HEK293 (cell line): ENCODE data around the gene SORBS2.

ENCODE experiments used
- CTCF ChIA-PET: fragments of 350-600 bp; formaldehyde crosslinking; extraction: SDS; loops from one replicate; lab custom pipeline; 2021; ENCODE audit warnings: antibody characterized with exemption; lab: Yijun Ruan, JAX
- POLR2A ChIA-PET: fragments of 300-600 bp; formaldehyde crosslinking; extraction: SDS; loops from one replicate; lab custom pipeline; 2020; ENCODE audit warnings: antibody characterized with exemption, inconsistent platforms; lab: Yijun Ruan, JAX
- H3K27ac ChIP-seq: fragments of 200-500 bp; sonication (Bioruptor generic); 2 replicates; pipeline ENCODE4 v1.5.1; 2014; ENCODE audit warnings: low read depth, low read length, control low read depth, inconsistent platforms; ENCODE audit errors: extremely low read depth
- H3K36me3 ChIP-seq, 2 experiments: fragments of 200-500 bp in 1 of 2; sonication (Bioruptor generic) in 1 of 2; 1 replicate in 1 of 2; 2 replicates in 1 of 2; pipeline ENCODE4 v1.5.1; 2014 to 2017; ENCODE audit warnings: inconsistent platforms in 2 of 2, low read length in 2 of 2; ENCODE audit not compliant: control insufficient read depth in 2 of 2, insufficient read depth in 1 of 2
- H3K4me1 ChIP-seq: fragments of 200-500 bp; sonication (Bioruptor generic); 2 replicates; pipeline ENCODE4 v1.5.1; 2014; ENCODE audit warnings: mild to moderate bottlenecking, low read length, inconsistent platforms; ENCODE audit not compliant: control insufficient read depth, insufficient read depth
- H3K4me3 ChIP-seq: 2 replicates; pipeline ENCODE4 v1.5.1; 2011; ENCODE audit warnings: low read depth, mild to moderate bottlenecking, control low read depth, low read length, moderate library complexity
- H3K9me3 ChIP-seq: fragments of 200-500 bp; sonication (Bioruptor generic); 2 replicates; pipeline ENCODE4 v1.5.1; 2014; ENCODE audit warnings: low read depth, low read length, inconsistent platforms; ENCODE audit not compliant: control insufficient read depth, insufficient read depth
- KLF10 ChIP-seq: fragments of 450-650 bp; IDR thresholded peaks from 2 replicates; pipeline ENCODE4 v1.5.1; 2018; ENCODE audit warnings: missing biosample characterization, mild to moderate bottlenecking, missing genetic modification characterization
- KLF9 ChIP-seq: fragments of 450-650 bp; formaldehyde crosslinking; IDR thresholded peaks from 2 replicates; pipeline ENCODE4 v1.5.1; 2016; ENCODE audit warnings: missing biosample characterization, missing genetic modification characterization, low read depth
- PRDM1 ChIP-seq: fragments of 450-650 bp; formaldehyde crosslinking; IDR thresholded peaks from 2 replicates; pipeline ENCODE4; 2016; ENCODE audit warnings: missing biosample characterization, missing genetic modification characterization
- ZBTB1 ChIP-seq: fragments of 450-650 bp; formaldehyde crosslinking; IDR thresholded peaks from 2 replicates; pipeline ENCODE4 v1.5.1; 2016; ENCODE audit warnings: missing biosample characterization, missing genetic modification characterization
- ZBTB7A ChIP-seq: fragments of 450-650 bp; formaldehyde crosslinking; IDR thresholded peaks from 2 replicates; pipeline ENCODE4 v1.5.1; 2016; ENCODE audit warnings: low read depth, missing biosample characterization, missing genetic modification characterization
- ZFP3 ChIP-seq: fragments of 450-650 bp; formaldehyde crosslinking; IDR thresholded peaks from 2 replicates; pipeline ENCODE4 v1.5.1; 2016; ENCODE audit warnings: low read depth, missing biosample characterization, missing genetic modification characterization
- ZNF350 ChIP-seq: fragments of 450-650 bp; formaldehyde crosslinking; IDR thresholded peaks from 2 replicates; pipeline ENCODE4 v1.5.0; 2017; ENCODE audit warnings: missing biosample characterization, mild to moderate bottlenecking, missing genetic modification characterization
- ZNF660 ChIP-seq: fragments of 450-650 bp; IDR thresholded peaks from 2 replicates; pipeline ENCODE4 v1.5.1; 2018; ENCODE audit warnings: missing biosample characterization, mild to moderate bottlenecking, missing genetic modification characterization
- ZNF670 ChIP-seq: fragments of 450-650 bp; formaldehyde crosslinking; IDR thresholded peaks from 2 replicates; pipeline ENCODE4 v1.5.1; 2016; ENCODE audit warnings: missing biosample characterization, missing genetic modification characterization, low read depth
- ZNF785 ChIP-seq: fragments of 450-650 bp; formaldehyde crosslinking; IDR thresholded peaks from 2 replicates; pipeline ENCODE4 v1.5.1; 2016; ENCODE audit warnings: missing biosample characterization, missing genetic modification characterization
- TF ChIP-seq, protein P1 (sequence below): fragments of 450-650 bp; formaldehyde crosslinking; IDR thresholded peaks from 2 replicates; pipeline ENCODE4 v1.5.1; 2016; ENCODE audit warnings: missing biosample characterization, missing genetic modification characterization
- TF ChIP-seq, protein P2 (sequence below): fragments of 450-650 bp; formaldehyde crosslinking; IDR thresholded peaks from 2 replicates; pipeline ENCODE4 v1.5.1; 2017; ENCODE audit warnings: missing biosample characterization, missing genetic modification characterization
- TF ChIP-seq, protein P3 (sequence below): fragments of 450-650 bp; formaldehyde crosslinking; conservative IDR thresholded peaks from 2 replicates; pipeline ENCODE4 v1.5.1; 2016; ENCODE audit warnings: low read depth, missing biosample characterization, missing genetic modification characterization
- TF ChIP-seq, protein P4 (sequence below): IDR thresholded peaks from 2 replicates; pipeline ENCODE4 v1.6.1; 2011; ENCODE audit warnings: mild to moderate bottlenecking, low read depth, low read length, borderline replicate concordance
- TF ChIP-seq, protein P5 (sequence below): fragments of 450-650 bp; formaldehyde crosslinking; IDR thresholded peaks from 2 replicates; pipeline ENCODE4 v1.5.1; 2016; ENCODE audit warnings: missing biosample characterization, missing genetic modification characterization, borderline replicate concordance

Gene SORBS2

DNA sequence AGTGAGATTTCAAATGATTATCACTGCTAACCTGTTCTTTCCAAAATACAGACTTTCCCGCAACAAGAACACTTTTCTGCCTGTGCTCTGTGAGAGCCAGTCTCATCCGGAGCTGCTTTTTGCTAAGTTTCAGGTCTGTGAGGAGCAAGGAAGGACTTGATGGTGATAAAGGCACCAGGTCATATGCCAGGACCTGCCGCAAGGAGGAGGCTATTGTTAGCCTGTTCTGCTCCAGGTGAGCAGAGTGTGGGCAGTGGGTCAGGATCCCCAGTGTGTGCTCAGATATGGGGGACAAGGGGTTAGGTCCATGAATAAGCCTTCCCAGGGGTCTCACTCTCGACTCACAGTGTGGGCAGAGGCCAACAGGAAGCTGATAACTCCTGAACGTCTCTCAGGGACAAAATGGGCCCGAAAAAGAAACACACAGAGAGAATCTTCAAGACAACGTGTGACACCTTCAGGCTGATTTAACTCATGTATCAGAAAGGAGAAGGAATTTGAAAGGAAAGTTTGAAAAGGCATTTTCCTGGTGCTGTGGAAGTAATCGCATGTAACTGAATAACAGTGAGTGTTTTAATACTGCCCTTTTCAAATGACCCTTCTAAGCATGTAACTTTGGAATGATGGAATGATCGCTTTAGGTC is 219.0 kb downstream of the SORBS2 start:
- no peaks in the 10 kb centered on the region for H3K36me3 ChIP-seq
- no peak overlapping the region for H3K4me3 ChIP-seq
- H3K9me3 ChIP-seq: no peaks in the 10 kb centered on the region
- POLR2A ChIA-PET: no interaction called here
- TF ChIP-seq, protein P1, sequence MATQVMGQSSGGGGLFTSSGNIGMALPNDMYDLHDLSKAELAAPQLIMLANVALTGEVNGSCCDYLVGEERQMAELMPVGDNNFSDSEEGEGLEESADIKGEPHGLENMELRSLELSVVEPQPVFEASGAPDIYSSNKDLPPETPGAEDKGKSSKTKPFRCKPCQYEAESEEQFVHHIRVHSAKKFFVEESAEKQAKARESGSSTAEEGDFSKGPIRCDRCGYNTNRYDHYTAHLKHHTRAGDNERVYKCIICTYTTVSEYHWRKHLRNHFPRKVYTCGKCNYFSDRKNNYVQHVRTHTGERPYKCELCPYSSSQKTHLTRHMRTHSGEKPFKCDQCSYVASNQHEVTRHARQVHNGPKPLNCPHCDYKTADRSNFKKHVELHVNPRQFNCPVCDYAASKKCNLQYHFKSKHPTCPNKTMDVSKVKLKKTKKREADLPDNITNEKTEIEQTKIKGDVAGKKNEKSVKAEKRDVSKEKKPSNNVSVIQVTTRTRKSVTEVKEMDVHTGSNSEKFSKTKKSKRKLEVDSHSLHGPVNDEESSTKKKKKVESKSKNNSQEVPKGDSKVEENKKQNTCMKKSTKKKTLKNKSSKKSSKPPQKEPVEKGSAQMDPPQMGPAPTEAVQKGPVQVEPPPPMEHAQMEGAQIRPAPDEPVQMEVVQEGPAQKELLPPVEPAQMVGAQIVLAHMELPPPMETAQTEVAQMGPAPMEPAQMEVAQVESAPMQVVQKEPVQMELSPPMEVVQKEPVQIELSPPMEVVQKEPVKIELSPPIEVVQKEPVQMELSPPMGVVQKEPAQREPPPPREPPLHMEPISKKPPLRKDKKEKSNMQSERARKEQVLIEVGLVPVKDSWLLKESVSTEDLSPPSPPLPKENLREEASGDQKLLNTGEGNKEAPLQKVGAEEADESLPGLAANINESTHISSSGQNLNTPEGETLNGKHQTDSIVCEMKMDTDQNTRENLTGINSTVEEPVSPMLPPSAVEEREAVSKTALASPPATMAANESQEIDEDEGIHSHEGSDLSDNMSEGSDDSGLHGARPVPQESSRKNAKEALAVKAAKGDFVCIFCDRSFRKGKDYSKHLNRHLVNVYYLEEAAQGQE (tag by site-specific recombination): no peak
- TF ChIP-seq PRDM1 (tag by site-specific recombination) (no peak), KLF10 (tag by site-specific recombination) (no peak), ZBTB1 (no peak), ZNF785 (tag by site-specific recombination) (no peak), KLF9 (tag by site-specific recombination) (no peak), ZBTB7A (tag by site-specific recombination) (no peak), ZNF670 (no peak), ZNF350 (tag by site-specific recombination) (no peak), ZNF660 (no peak), ZFP3 (no peak)
- TF ChIP-seq, protein P2, sequence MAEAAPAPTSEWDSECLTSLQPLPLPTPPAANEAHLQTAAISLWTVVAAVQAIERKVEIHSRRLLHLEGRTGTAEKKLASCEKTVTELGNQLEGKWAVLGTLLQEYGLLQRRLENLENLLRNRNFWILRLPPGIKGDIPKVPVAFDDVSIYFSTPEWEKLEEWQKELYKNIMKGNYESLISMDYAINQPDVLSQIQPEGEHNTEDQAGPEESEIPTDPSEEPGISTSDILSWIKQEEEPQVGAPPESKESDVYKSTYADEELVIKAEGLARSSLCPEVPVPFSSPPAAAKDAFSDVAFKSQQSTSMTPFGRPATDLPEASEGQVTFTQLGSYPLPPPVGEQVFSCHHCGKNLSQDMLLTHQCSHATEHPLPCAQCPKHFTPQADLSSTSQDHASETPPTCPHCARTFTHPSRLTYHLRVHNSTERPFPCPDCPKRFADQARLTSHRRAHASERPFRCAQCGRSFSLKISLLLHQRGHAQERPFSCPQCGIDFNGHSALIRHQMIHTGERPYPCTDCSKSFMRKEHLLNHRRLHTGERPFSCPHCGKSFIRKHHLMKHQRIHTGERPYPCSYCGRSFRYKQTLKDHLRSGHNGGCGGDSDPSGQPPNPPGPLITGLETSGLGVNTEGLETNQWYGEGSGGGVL (tag by site-specific recombination): no peak
- TF ChIP-seq, protein P3, sequence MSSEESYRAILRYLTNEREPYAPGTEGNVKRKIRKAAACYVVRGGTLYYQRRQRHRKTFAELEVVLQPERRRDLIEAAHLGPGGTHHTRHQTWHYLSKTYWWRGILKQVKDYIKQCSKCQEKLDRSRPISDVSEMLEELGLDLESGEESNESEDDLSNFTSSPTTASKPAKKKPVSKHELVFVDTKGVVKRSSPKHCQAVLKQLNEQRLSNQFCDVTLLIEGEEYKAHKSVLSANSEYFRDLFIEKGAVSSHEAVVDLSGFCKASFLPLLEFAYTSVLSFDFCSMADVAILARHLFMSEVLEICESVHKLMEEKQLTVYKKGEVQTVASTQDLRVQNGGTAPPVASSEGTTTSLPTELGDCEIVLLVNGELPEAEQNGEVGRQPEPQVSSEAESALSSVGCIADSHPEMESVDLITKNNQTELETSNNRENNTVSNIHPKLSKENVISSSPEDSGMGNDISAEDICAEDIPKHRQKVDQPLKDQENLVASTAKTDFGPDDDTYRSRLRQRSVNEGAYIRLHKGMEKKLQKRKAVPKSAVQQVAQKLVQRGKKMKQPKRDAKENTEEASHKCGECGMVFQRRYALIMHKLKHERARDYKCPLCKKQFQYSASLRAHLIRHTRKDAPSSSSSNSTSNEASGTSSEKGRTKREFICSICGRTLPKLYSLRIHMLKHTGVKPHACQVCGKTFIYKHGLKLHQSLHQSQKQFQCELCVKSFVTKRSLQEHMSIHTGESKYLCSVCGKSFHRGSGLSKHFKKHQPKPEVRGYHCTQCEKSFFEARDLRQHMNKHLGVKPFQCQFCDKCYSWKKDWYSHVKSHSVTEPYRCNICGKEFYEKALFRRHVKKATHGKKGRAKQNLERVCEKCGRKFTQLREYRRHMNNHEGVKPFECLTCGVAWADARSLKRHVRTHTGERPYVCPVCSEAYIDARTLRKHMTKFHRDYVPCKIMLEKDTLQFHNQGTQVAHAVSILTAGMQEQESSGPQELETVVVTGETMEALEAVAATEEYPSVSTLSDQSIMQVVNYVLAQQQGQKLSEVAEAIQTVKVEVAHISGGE (tag by site-specific recombination): no peak
- TF ChIP-seq, protein P4, sequence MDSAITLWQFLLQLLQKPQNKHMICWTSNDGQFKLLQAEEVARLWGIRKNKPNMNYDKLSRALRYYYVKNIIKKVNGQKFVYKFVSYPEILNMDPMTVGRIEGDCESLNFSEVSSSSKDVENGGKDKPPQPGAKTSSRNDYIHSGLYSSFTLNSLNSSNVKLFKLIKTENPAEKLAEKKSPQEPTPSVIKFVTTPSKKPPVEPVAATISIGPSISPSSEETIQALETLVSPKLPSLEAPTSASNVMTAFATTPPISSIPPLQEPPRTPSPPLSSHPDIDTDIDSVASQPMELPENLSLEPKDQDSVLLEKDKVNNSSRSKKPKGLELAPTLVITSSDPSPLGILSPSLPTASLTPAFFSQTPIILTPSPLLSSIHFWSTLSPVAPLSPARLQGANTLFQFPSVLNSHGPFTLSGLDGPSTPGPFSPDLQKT: no peak
- TF ChIP-seq, protein P5, sequence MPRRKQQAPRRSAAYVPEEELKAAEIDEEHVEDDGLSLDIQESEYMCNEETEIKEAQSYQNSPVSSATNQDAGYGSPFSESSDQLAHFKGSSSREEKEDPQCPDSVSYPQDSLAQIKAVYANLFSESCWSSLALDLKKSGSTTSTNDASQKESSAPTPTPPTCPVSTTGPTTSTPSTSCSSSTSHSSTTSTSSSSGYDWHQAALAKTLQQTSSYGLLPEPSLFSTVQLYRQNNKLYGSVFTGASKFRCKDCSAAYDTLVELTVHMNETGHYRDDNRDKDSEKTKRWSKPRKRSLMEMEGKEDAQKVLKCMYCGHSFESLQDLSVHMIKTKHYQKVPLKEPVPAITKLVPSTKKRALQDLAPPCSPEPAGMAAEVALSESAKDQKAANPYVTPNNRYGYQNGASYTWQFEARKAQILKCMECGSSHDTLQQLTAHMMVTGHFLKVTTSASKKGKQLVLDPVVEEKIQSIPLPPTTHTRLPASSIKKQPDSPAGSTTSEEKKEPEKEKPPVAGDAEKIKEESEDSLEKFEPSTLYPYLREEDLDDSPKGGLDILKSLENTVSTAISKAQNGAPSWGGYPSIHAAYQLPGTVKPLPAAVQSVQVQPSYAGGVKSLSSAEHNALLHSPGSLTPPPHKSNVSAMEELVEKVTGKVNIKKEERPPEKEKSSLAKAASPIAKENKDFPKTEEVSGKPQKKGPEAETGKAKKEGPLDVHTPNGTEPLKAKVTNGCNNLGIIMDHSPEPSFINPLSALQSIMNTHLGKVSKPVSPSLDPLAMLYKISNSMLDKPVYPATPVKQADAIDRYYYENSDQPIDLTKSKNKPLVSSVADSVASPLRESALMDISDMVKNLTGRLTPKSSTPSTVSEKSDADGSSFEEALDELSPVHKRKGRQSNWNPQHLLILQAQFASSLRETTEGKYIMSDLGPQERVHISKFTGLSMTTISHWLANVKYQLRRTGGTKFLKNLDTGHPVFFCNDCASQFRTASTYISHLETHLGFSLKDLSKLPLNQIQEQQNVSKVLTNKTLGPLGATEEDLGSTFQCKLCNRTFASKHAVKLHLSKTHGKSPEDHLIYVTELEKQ (tag by site-specific recombination): no peak
- H3K27ac ChIP-seq: no peak overlapping the region
- H3K4me1 ChIP-seq: no peaks in the 10 kb centered on the region
- CTCF ChIA-PET: interaction anchor here (0.6 to 0.9 kb wide), 3 partner anchors 16 to 429 kb away, joined by 3 to 4 read pairs (median 3); no protein-coding TSS in a partner anchor
